Measurements from ENCODE around the gene EHF. TPM values are rescaled to one million over a fixed set of nuclear protein-coding genes. Genes with fewer than 3 reads are reported as not detected.
A peak's percentile ranks its signal among the peaks of the same experiment; 100 is the strongest.

Gene EHF
- total RNA-seq, 2 donors from 2014 or later = 21.4 to 40.5 TPM

DNA sequence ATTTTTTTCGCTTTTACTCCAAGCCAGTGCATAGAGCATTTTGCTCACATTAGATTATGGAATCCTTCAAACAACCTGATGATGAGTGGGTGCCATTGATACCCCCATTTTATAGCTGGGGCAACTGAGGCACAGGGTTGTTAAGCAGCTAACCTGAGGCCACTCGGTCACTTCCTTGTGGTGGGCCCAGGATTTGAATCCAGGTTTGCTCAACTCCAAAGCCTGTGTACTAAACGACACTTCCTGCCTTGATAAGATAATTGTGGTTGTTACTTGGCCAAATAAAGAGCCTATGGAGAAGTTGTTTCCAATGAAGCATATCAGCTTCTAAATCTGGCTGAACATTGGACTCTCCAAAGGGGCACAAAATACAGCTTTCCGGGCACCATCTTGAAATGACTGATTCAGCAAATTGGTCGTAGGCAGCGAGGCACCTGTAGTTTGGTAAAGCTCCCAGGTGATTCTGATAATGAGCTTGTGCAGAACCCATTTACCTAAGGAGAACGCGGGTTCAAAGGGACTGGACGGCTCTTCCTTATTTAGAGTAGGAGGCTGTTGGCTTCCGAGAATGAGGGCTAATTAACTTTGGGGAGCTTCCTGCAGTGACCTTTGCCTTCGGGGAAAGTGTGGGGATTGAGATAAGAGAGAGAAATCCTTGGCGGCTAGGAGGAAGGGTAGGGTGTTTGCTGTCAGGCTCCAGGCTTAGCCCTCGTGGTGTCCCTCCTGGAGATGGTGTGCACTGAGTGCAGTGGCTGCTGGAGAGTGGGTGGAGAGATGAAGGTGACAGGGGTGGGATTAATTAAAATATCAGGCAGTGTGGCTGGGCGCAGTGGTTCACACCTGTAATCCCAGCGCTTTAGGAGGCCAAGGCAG lies 17.5 kb upstream of the EHF start:
- Histone ChIP-seq H3K9me3 (no peaks in the 10 kb centered on the region), H3K36me3 (replicated peaks in 1 of 2; ENCODE audit: insufficient read depth in 1 of 2, low read depth in 2 of 2) (no peaks in the 10 kb centered on the region), H3K4me1 (peaks cover 62% of the 10 kb centered on the region), H3K27me3 (no peaks in the 10 kb centered on the region), H3K4me3 (no peak overlapping the region), H3K27ac (peak overlapping the region in 3 of 4 donors; percentile 87 to 95 (median 94))
- ATAC-seq = no peak
- no peak for DNase-seq
- intact Hi-C loops (cut with DNase I) = no loop called here
- TF ChIP-seq, protein P1, sequence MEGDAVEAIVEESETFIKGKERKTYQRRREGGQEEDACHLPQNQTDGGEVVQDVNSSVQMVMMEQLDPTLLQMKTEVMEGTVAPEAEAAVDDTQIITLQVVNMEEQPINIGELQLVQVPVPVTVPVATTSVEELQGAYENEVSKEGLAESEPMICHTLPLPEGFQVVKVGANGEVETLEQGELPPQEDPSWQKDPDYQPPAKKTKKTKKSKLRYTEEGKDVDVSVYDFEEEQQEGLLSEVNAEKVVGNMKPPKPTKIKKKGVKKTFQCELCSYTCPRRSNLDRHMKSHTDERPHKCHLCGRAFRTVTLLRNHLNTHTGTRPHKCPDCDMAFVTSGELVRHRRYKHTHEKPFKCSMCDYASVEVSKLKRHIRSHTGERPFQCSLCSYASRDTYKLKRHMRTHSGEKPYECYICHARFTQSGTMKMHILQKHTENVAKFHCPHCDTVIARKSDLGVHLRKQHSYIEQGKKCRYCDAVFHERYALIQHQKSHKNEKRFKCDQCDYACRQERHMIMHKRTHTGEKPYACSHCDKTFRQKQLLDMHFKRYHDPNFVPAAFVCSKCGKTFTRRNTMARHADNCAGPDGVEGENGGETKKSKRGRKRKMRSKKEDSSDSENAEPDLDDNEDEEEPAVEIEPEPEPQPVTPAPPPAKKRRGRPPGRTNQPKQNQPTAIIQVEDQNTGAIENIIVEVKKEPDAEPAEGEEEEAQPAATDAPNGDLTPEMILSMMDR (IDR thresholded peaks at IDR 0.05) = no peak
- WGBS, 2 donors = 43 to 45% methylated on average over 15 of the region's 15 CpGs

DNA sequence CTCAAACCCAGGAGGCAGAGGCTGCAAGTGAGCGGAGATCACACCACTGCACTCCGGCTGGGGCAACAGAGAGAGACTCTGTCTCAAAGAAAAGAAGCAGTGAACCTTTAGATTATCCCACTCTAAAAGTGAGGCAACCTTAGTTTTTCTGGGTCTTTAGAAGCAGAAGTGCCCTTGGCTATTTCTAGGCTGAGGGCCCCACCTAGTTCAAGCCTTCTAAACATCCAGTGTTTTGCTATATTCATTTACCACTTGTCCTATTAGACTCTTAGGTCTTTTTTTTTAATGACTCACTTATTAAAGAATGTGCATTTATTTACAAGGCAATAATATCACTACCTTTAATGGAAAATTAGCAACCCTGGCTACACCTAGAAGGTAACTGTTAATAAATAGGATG lies 16.7 kb upstream of the EHF start:
- no peak for ATAC-seq
- H3K4me3 ChIP-seq = no peak overlapping the region
- DNase-seq = no peak
- no peaks in the 10 kb centered on the region for H3K9me3 ChIP-seq
- no peaks in the 10 kb centered on the region for H3K36me3 ChIP-seq (replicated peaks in 1 of 2; ENCODE audit: insufficient read depth in 1 of 2, low read depth in 2 of 2)
- TF ChIP-seq POLR2A (IDR thresholded peaks at IDR 0.05) = no peak
- H3K27ac ChIP-seq = peak overlapping the region in 3 of 4 donors; percentile 38 to 95 (median 87)
- 97 to 100% methylated on average over 2 of the region's 2 CpGs for WGBS, 2 donors
- intact Hi-C loops (cut with DNase I) = no loop called here
- no peaks in the 10 kb centered on the region for H3K27me3 ChIP-seq
- peaks cover 60% of the 10 kb centered on the region for H3K4me1 ChIP-seq

DNA sequence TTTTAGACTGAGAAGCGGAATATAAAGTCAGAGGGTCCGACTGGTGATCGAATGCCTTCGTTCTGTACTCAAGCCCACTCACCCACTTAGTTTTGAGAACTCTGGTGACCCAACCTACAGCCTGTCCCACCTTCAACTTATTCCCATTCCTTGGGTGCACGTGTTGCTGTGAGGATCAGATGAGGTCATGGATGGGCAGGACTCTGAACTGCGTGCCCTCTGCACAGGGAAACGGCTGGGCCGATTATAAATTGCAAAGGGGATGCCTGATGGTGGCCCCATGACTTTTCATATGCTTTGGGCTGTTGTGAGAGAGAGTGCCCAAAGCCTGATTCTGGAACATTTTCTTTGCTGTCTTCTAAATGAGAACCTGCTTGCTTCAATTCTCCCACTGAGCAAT lies 16.0 kb upstream of the EHF start:
- DNase-seq = no peak
- no peak overlapping the region for H3K4me3 ChIP-seq
- no peaks in the 10 kb centered on the region for H3K9me3 ChIP-seq
- peak overlapping the region in 3 of 4 donors; percentile 38 to 87 (median 49) for H3K27ac ChIP-seq
- TF ChIP-seq, protein P1 (IDR thresholded peaks at IDR 0.05) = no peak
- no peak for TF ChIP-seq POLR2A (IDR thresholded peaks at IDR 0.05)
- H3K27me3 ChIP-seq = no peaks in the 10 kb centered on the region
- intact Hi-C loops (cut with DNase I) = no loop called here
- WGBS, 2 donors = 70 to 72% methylated on average over 8 of the region's 8 CpGs
- H3K4me1 ChIP-seq = peaks cover 60% of the 10 kb centered on the region
- ATAC-seq = no peak
- H3K36me3 ChIP-seq (replicated peaks in 1 of 2; ENCODE audit: insufficient read depth in 1 of 2, low read depth in 2 of 2) = no peaks in the 10 kb centered on the region

DNA sequence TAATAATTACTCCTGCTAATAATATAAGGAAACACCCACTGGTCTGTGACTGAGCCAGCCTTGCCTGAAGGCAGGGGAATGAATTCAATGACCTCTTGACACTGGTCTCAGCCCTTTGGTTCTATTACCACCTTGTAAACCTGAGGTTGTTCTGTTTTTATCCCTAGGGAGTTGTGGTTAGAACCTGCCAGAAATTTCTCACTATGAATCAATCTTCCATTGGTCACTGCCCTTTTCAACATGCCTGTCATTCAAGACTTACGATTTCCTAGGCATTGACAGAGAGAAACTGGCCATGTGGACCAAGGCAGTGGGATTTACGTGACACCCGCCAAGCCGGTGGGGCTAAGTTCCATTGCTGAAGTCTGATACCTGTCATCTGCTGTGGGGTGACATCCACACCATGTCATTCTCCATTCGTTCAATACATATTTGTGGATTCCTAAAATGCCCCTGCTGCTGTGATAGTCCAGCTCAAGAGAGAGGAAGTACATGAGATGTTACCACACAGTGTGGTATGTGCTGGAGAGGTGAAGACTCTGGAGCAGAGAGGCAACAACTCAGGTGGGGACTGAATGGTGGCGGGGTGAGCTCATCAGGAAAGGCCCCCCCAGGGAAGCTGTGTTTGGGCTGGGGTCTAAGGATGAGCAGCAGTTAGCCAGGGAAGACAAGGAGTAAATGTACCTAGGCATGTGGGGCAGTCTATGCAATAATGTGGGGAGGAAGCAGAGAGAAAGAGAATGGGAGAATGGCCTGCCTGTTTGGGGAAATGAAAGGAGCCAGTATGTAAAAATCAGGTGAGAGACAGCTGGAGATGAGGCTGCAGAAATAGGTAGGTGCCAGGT lies 15.2 kb upstream of the EHF start:
- Histone ChIP-seq H3K9me3 (no peaks in the 10 kb centered on the region), H3K36me3 (replicated peaks in 1 of 2; ENCODE audit: insufficient read depth in 1 of 2, low read depth in 2 of 2) (no peaks in the 10 kb centered on the region), H3K27ac (peak overlapping the region in 2 of 4 donors; percentile 38 to 87), H3K27me3 (no peaks in the 10 kb centered on the region), H3K4me3 (no peak overlapping the region), H3K4me1 (peaks cover 52% of the 10 kb centered on the region)
- ATAC-seq (no peak), DNase-seq (no peak)
- 74 to 86% methylated on average over 6 of the region's 6 CpGs for WGBS, 2 donors
- TF ChIP-seq, protein P1 (IDR thresholded peaks at IDR 0.05) = no peak
- no peak for TF ChIP-seq POLR2A (IDR thresholded peaks at IDR 0.05)
- intact Hi-C loops (cut with DNase I) = no loop called here

Data from body of pancreas (tissue), 4 donors.